Liver (tissue), 9 donors: ENCODE measurements around the gene P2RY14. TPM values are rescaled to one million over a fixed set of nuclear protein-coding genes. Genes with fewer than 3 reads are reported as not detected.

Experiments used
- DNase-seq: peaks from one replicate; pipeline ENCODE4 v3.0.0-alpha.2; 2017; ENCODE audit warnings: low spot score
- H3K27ac ChIP-seq, 2 donors: one replicate each; pipeline ENCODE4 v1.7.0; 2013; ENCODE audit warnings: inconsistent platforms in 2 of 2, low read length in 2 of 2, control low read depth in 1 of 2, low read depth in 1 of 2, mild to moderate bottlenecking in 1 of 2
- H3K27me3 ChIP-seq, 4 donors: one replicate each; pipeline versions ENCODE4 v1.6.1 to v1.7.0; 2013; ENCODE audit warnings: low read length in 3 of 4, inconsistent platforms in 1 of 4, mild to moderate bottlenecking in 1 of 4, moderate library complexity in 1 of 4; ENCODE audit not compliant: control insufficient read depth in 4 of 4, insufficient read depth in 4 of 4
- H3K36me3 ChIP-seq, 4 donors: one replicate each; pipeline versions ENCODE4 v1.6.1 to v1.7.0; 2013; ENCODE audit warnings: low read length in 3 of 4, mild to moderate bottlenecking in 3 of 4, low read depth in 1 of 4, moderate library complexity in 1 of 4; ENCODE audit not compliant: control insufficient read depth in 4 of 4, insufficient read depth in 3 of 4
- H3K4me1 ChIP-seq, 4 donors: one replicate each; pipeline versions ENCODE4 v1.6.1 to v1.7.0; 2013; ENCODE audit warnings: low read length in 3 of 4, mild to moderate bottlenecking in 3 of 4, moderate library complexity in 1 of 4; ENCODE audit not compliant: control insufficient read depth in 4 of 4, insufficient read depth in 4 of 4
- H3K4me3 ChIP-seq, 3 donors: one replicate each; pipeline versions ENCODE4 v1.6.1 to v1.7.0; 2013; ENCODE audit warnings: low read length in 3 of 3, control low read depth in 1 of 3, low read depth in 1 of 3, mild to moderate bottlenecking in 1 of 3
- H3K9ac ChIP-seq, 2 donors: one replicate each; pipeline ENCODE4 v1.7.0; 2013; ENCODE audit warnings: low read length in 2 of 2, mild to moderate bottlenecking in 2 of 2, moderate library complexity in 2 of 2, control low read depth in 1 of 2, low read depth in 1 of 2
- H3K9me3 ChIP-seq, 4 donors: one replicate each; pipeline versions ENCODE4 v1.6.1 to v1.7.0; 2013; ENCODE audit warnings: low read length in 3 of 4; ENCODE audit not compliant: control insufficient read depth in 4 of 4
- ATF3 ChIP-seq: IDR thresholded peaks from 2 replicates; pipeline ENCODE4 v1.6.1; 2016; ENCODE audit warnings: antibody characterized with exemption
- CTCF ChIP-seq: fragments of 150-350 bp; IDR thresholded peaks from 2 replicates; pipeline ENCODE4 v1.5.1; 2017; ENCODE audit warnings: improper control_type of control experiment, low read depth, low read length; ENCODE audit not compliant: missing input control
- FOXA1 ChIP-seq: IDR thresholded peaks from 2 replicates; pipeline ENCODE4 v1.6.1; 2016; ENCODE audit warnings: antibody characterized with exemption
- FOXA2 ChIP-seq: IDR thresholded peaks from 2 replicates; pipeline ENCODE4 v1.6.1; 2016; ENCODE audit warnings: antibody characterized with exemption
- GABPA ChIP-seq, 2 donors: IDR thresholded peaks in 1 of 2; conservative IDR thresholded peaks in 1 of 2; 2 replicates each; pipeline ENCODE4 v1.6.1; 2016; ENCODE audit warnings: antibody characterized with exemption in 2 of 2, mild to moderate bottlenecking in 1 of 2, moderate library complexity in 1 of 2
- HNF4A ChIP-seq, 2 donors: conservative IDR thresholded peaks; 2 replicates each; pipeline ENCODE4 v1.6.1; 2016; ENCODE audit warnings: antibody characterized with exemption in 2 of 2, mild to moderate bottlenecking in 2 of 2
- JUND ChIP-seq, 2 donors: IDR thresholded peaks; 2 replicates each; pipeline ENCODE4 v1.6.1; 2016; ENCODE audit warnings: antibody characterized with exemption in 2 of 2
- MAX ChIP-seq: IDR thresholded peaks from 2 replicates; pipeline ENCODE4 v1.6.1; 2016; ENCODE audit warnings: antibody characterized with exemption
- NR2F2 ChIP-seq: IDR thresholded peaks from 2 replicates; pipeline ENCODE4 v1.6.1; 2016; ENCODE audit warnings: antibody characterized with exemption
- RAD21 ChIP-seq, 2 donors: IDR thresholded peaks; 2 replicates each; pipeline ENCODE4 v1.6.1; 2016; ENCODE audit warnings: antibody characterized with exemption in 2 of 2, mild to moderate bottlenecking in 2 of 2
- REST ChIP-seq: IDR thresholded peaks from 2 replicates; pipeline ENCODE4 v1.6.1; 2016; ENCODE audit warnings: antibody characterized with exemption, mild to moderate bottlenecking
- SP1 ChIP-seq: IDR thresholded peaks from 2 replicates; pipeline ENCODE4 v1.6.1; 2018; ENCODE audit warnings: antibody characterized with exemption, mild to moderate bottlenecking
- TAF1 ChIP-seq: conservative IDR thresholded peaks from 2 replicates; pipeline ENCODE4 v1.6.1; 2016; ENCODE audit warnings: antibody characterized with exemption, mild to moderate bottlenecking
- YY1 ChIP-seq: IDR thresholded peaks from 2 replicates; pipeline ENCODE4 v1.6.1; 2016; ENCODE audit warnings: antibody characterized with exemption, mild to moderate bottlenecking
- ZBTB33 ChIP-seq: IDR thresholded peaks from 2 replicates; pipeline ENCODE4 v1.6.1; 2016; ENCODE audit warnings: antibody characterized with exemption
- WGBS: extraction: QIAGEN DNeasy Blood & Tissue Kit; methylation state at CpG from one replicate; pipeline ENCODE4 v1.1.7; 2013; 5-methylcytosine and 5-hydroxymethylcytosine counted together
- polyA plus RNA-seq, 2 donors: library from polyadenylated mRNA; stranded (reverse) in 1 of 2; unstranded in 1 of 2; fragments of 200-250 nt in 1 of 2; fragments of >200 nt in 1 of 2; fragmentation: Nextera tagmentation in 1 of 2; extraction: Ambion mirVana in 1 of 2; gene quantifications; one replicate each; pipeline versions ENCODE4 v1.2.1 to v1.2.3, GENCODE V29; 2013 to 2015
- total RNA-seq, 2 donors: library from RNA; depleted of rRNA; stranded (reverse); fragments of >200 nt; gene quantifications; one replicate each; pipeline ENCODE4 v1.2.3, GENCODE V29; 2014
- donor health status: healthy.
- donor health status: healthy.
- donor health status: healthy.
- donor health status: healthy.
- donor health status: healthy.

Gene P2RY14
- total and polyA plus RNA-seq, 4 donors: 0.10 to 0.37 (median 0.22) TPM

GRCh38 chr3:151315136-151315535 lies 36.8 kb upstream of the P2RY14 start:
- TF ChIP-seq MAX (no peak), JUND (IDR thresholded peaks at IDR 0.05) (no peak), CTCF (no peak), REST (no peak), FOXA1 (no peak), YY1 (no peak), SP1 (no peak), FOXA2 (no peak), ATF3 (no peak)
- Histone ChIP-seq H3K4me1 (no peaks in the 10 kb centered on the region), H3K4me3 (no peak overlapping the region), H3K36me3 (no peaks in the 10 kb centered on the region), H3K9ac (no peak overlapping the region), H3K27ac (no peak overlapping the region), H3K9me3 (no peaks in the 10 kb centered on the region), H3K27me3 (no peaks in the 10 kb centered on the region)
- WGBS: 90% methylated on average over 2 of the region's 2 CpGs
- no peak for DNase-seq

- DNase-seq: no peak
- Histone ChIP-seq H3K36me3 (no peaks in the 10 kb centered on the region), H3K27me3 (no peaks in the 10 kb centered on the region), H3K9me3 (no peaks in the 10 kb centered on the region), H3K4me3 (no peak overlapping the region), H3K9ac (no peak overlapping the region), H3K4me1 (no peaks in the 10 kb centered on the region), H3K27ac (no peak overlapping the region)
- TF ChIP-seq ZBTB33 (no peak), MAX (no peak), HNF4A (conservative IDR thresholded peaks at IDR 0.05) (no peak), NR2F2 (no peak), ATF3 (no peak), JUND (IDR thresholded peaks at IDR 0.05) (no peak), GABPA (IDR thresholded peaks at IDR 0.05 in 1 of 2, conservative IDR thresholded peaks at IDR 0.05 in 1 of 2) (no peak), TAF1 (no peak), RAD21 (IDR thresholded peaks at IDR 0.05) (no peak)
- WGBS: 94% methylated on average over 5 of the region's 5 CpGs
These were observed 36.3 kb upstream of the P2RY14 start for GRCh38 chr3:151314593-151314992.
